NT2/D1 (cell line): Measurements from ENCODE around the gene CROCC2.

Experiments used
- SUZ12 ChIP-seq: IDR thresholded peaks from 2 replicates; pipeline ENCODE4 v1.6.1; 2011; ENCODE audit not compliant: insufficient read length, insufficient read depth; ENCODE audit errors: extremely low read depth
- YY1 ChIP-seq: IDR thresholded peaks from 2 replicates; pipeline ENCODE4 v1.6.1; 2011; ENCODE audit not compliant: insufficient read length, insufficient read depth
- ZNF274 ChIP-seq: IDR thresholded peaks from 2 replicates; pipeline ENCODE4 v1.6.1; 2011; ENCODE audit warnings: mild to moderate bottlenecking, low read depth, low read length

DNA sequence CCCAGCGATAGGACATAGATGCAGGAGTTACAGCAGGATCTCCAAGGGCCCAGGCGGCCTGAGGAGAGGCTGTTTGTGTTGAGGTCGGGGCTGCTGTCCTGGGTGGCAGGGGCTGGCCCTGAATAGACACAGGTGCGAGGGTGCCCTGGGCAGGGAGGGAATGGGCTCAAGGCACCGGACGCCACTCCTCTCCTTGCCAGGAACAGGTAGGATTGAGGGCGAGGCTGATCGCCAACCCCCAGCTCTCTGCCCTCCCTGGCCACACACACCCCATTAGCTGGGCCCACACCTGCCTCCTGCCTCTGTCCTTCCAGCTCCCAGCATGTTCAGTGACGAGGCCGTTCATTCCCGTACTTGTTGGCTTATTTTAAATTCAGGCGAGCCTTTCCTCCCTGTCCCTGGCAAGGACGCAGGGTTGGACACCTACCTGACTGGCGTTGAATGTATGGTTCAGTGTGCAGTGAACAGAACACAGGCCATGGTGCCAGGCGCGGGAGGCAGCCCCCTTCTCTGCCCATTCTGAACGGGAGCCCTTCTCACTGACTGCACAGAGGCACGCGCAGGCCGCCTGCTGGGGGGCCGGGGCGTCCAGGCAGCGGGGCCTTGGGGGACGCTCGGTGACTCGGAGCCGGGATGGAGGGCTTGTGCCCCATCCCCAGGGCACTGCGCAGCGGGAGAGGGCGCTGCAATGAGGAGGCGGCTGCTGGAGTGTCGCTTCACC is 51.0 kb downstream of the CROCC2 start:
- TF ChIP-seq YY1 (no peak), SUZ12 (no peak), ZNF274 (no peak)
